Left lung (tissue), 10 donors: Measurements from ENCODE around the gene IL1R2. TPM values are rescaled to one million over a fixed set of nuclear protein-coding genes. Genes with fewer than 3 reads are reported as not detected.

Source experiments
- ATAC-seq: fragments of 200-7000 bp; cut with Tn5 transposase; one replicate; pipeline ENCODE4 v1.9.1; 2020; ENCODE audit warnings: moderate library complexity
- DNase-seq, 4 donors: peaks; one replicate each; pipeline ENCODE4 v3.0.0-alpha.2; 2013 to 2020
- H3K27ac ChIP-seq, 2 donors: fragments of 200-600 bp; sonication (generic) in 1 of 2; one replicate each; pipeline versions ENCODE4 v1.5.0 to v1.8.0; 2020 to 2021
- H3K27me3 ChIP-seq, 2 donors: fragments of 200-600 bp; sonication (generic) in 1 of 2; one replicate each; pipeline versions ENCODE4 v1.5.0 to v1.8.0; 2020 to 2021
- H3K36me3 ChIP-seq, 2 donors: fragments of 200-600 bp; sonication (generic) in 1 of 2; one replicate each; pipeline versions ENCODE4 v1.5.0 to v1.8.0; 2020 to 2021
- H3K4me1 ChIP-seq, 2 donors: fragments of 200-600 bp; one replicate each; pipeline ENCODE4 v1.8.0; 2021
- H3K4me3 ChIP-seq, 2 donors: fragments of 200-600 bp; sonication (generic) in 1 of 2; one replicate each; pipeline versions ENCODE4 v1.5.0 to v1.8.0; 2020 to 2021; ENCODE audit warnings: mild to moderate bottlenecking in 1 of 2
- H3K9me3 ChIP-seq, 2 donors: fragments of 200-600 bp; sonication (generic) in 1 of 2; one replicate each; pipeline versions ENCODE4 v1.5.0 to v1.8.0; 2020 to 2021
- CTCF ChIP-seq, 2 donors: fragments of 200-600 bp; sonication (generic) in 1 of 2; IDR thresholded peaks; one replicate each; pipeline versions ENCODE4 v1.5.0 to v1.8.0; 2021; ENCODE audit warnings: antibody characterized with exemption in 2 of 2
- intact Hi-C, 2 donors: fragments of 100-400 bp; cut with DNase I; formaldehyde crosslinking; loops; one replicate each; pipeline versions ENCODE4 v1.11.2 to v1.14.2; 2022
- polyA plus RNA-seq, 6 donors: library from polyadenylated mRNA; unstranded; fragments of 120-200 nt; gene quantifications; one replicate each; pipeline ENCODE4 v1.2.1, GENCODE V29; 2013; ENCODE audit not compliant: insufficient read length in 6 of 6
- total RNA-seq, 2 donors: library from RNA; stranded (reverse); fragmentation: NEBNext Ultra II Directional; extraction: Animal tissue kit (Norgen Biotek cat#: 25700); gene quantifications; one replicate each; pipeline ENCODE4 v1.2.1, GENCODE V29; 2021
- donor health status: DM: no; HTN: yes; CAD: no.
- donor health status: DM: no; HTN: no; CAD: no.

IL1R2 gene
- total and polyA plus RNA-seq, 8 donors = 0.52 to 195 (median 0.80) TPM

- TF ChIP-seq CTCF (IDR thresholded peaks at IDR 0.05) = no peak
- Histone ChIP-seq H3K9me3 (no peaks in the 10 kb centered on the region), H3K4me1 (peaks cover 0 to 18% of the 10 kb centered on the region in 2 donors), H3K4me3 (no peak overlapping the region), H3K27ac (no peak overlapping the region), H3K36me3 (no peaks in the 10 kb centered on the region), H3K27me3 (no peaks in the 10 kb centered on the region)
- ATAC-seq (no peak), DNase-seq (no peak)
- intact Hi-C loops = no loop called here
These were observed 6.5 kb upstream of the IL1R2 start for GRCh38 chr2:101985101-101985792.

- ATAC-seq (no peak), DNase-seq (no peak)
- intact Hi-C loops = no loop called here
- H3K9me3 ChIP-seq = no peaks in the 10 kb centered on the region
- no peak overlapping the region for H3K27ac ChIP-seq
- peaks cover 0 to 23% of the 10 kb centered on the region in 2 donors for H3K4me1 ChIP-seq
- no peaks in the 10 kb centered on the region for H3K27me3 ChIP-seq
- no peak overlapping the region for H3K4me3 ChIP-seq
- no peaks in the 10 kb centered on the region for H3K36me3 ChIP-seq
- TF ChIP-seq CTCF (IDR thresholded peaks at IDR 0.05) = no peak
These were observed 6.0 kb upstream of the IL1R2 start for GRCh38 chr2:101985793-101986164.

- no peak for ATAC-seq
- intact Hi-C loops = no loop called here
- H3K36me3 ChIP-seq = no peaks in the 10 kb centered on the region
- no peaks in the 10 kb centered on the region for H3K27me3 ChIP-seq
- H3K9me3 ChIP-seq = no peaks in the 10 kb centered on the region
- no peak overlapping the region for H3K4me3 ChIP-seq
- peaks cover 0 to 29% of the 10 kb centered on the region in 2 donors for H3K4me1 ChIP-seq
- no peak for DNase-seq
- no peak overlapping the region for H3K27ac ChIP-seq
- no peak for TF ChIP-seq CTCF (IDR thresholded peaks at IDR 0.05)
These were observed 5.4 kb upstream of the IL1R2 start for GRCh38 chr2:101986376-101986775.

- no peaks in the 10 kb centered on the region for H3K9me3 ChIP-seq
- no peaks in the 10 kb centered on the region for H3K36me3 ChIP-seq
- intact Hi-C loops = no loop called here
- H3K4me1 ChIP-seq = peaks cover 0 to 31% of the 10 kb centered on the region in 2 donors
- no peaks in the 10 kb centered on the region for H3K27me3 ChIP-seq
- ATAC-seq (no peak), DNase-seq (no peak)
- no peak overlapping the region for H3K4me3 ChIP-seq
- TF ChIP-seq CTCF (IDR thresholded peaks at IDR 0.05) = no peak
- no peak overlapping the region for H3K27ac ChIP-seq
These were observed 4.7 kb upstream of the IL1R2 start for GRCh38 chr2:101986804-101987740.

- no peaks in the 10 kb centered on the region for H3K36me3 ChIP-seq
- no peaks in the 10 kb centered on the region for H3K9me3 ChIP-seq
- H3K4me1 ChIP-seq = peaks cover 0 to 31% of the 10 kb centered on the region in 2 donors
- ATAC-seq (no peak), DNase-seq (no peak)
- H3K4me3 ChIP-seq = no peak overlapping the region
- intact Hi-C loops = no loop called here
- no peak for TF ChIP-seq CTCF (IDR thresholded peaks at IDR 0.05)
- H3K27ac ChIP-seq = no peak overlapping the region
- H3K27me3 ChIP-seq = no peaks in the 10 kb centered on the region
These were observed 3.9 kb upstream of the IL1R2 start for GRCh38 chr2:101987832-101988231.
